Measurements from ENCODE around the gene MACROD2. TPM values are rescaled to one million over a fixed set of nuclear protein-coding genes. Genes with fewer than 3 reads are reported as not detected.

The MACROD2 gene
- total RNA-seq, 1 experiment from 2014 or later, result 1.6 TPM

GRCh38 chr20:14916360-14916920 is 921.1 kb downstream of the MACROD2 start:
- no peak overlapping the region for H3K27ac Mint-ChIP-seq

More at GRCh38 chr20:14916360-14916920, 921.1 kb downstream of the MACROD2 start:
- H3T11ph ChIP-seq (ENCODE audit: low read length), result no peak overlapping the region
- no peak overlapping the region for H3K9ac ChIP-seq (ENCODE audit: extremely low read depth, insufficient read length, low read length)
- no peak overlapping the region for H2BK120ac ChIP-seq (ENCODE audit: low read depth, low read length, poor library complexity, severe bottlenecking)
- H3K14ac ChIP-seq (ENCODE audit: insufficient read depth, low read length), result no peak overlapping the region
- H3K18ac ChIP-seq (ENCODE audit: insufficient read length, low read depth, low read length), result no peak overlapping the region
- no peak overlapping the region for H2BK15ac ChIP-seq (ENCODE audit: low read depth, low read length)
- H2BK5ac ChIP-seq (ENCODE audit: insufficient read length, low read length), result no peak overlapping the region
- no peak overlapping the region for H2BK12ac ChIP-seq (ENCODE audit: insufficient read length, low read depth, low read length)
- H3K79me2 ChIP-seq (ENCODE audit: insufficient read depth, low read length), result no peaks in the 10 kb centered on the region
- no peak for DNase-seq
- Mint-ChIP-seq H3K9me3 (no peaks in the 10 kb centered on the region), H3K36me3 (ENCODE audit: insufficient read depth in 1 of 3, low read depth in 3 of 3) (no peaks in the 10 kb centered on the region; a peak in 1 of 7 replicates), H3K4me1 (peaks cover 35 to 43% of the 10 kb centered on the region in 2 experiments), H3K27me3 (ENCODE audit: low read depth) (no peaks in the 10 kb centered on the region), H3K4me3 (no peak overlapping the region)
- H3K4me2 ChIP-seq (ENCODE audit: insufficient read depth, insufficient read length, low read length), result no peak overlapping the region
- no peaks in the 10 kb centered on the region for H3K4me1 ChIP-seq (ENCODE audit: insufficient read depth, low read length)
- H4K8ac ChIP-seq (replicated peaks; ENCODE audit: insufficient read length, low read depth, low read length), result no peak overlapping the region
- no peak for TF ChIP-seq CTCF (conservative IDR thresholded peaks at IDR 0.05)
- no CpG with 5 or more reads among the region's 4 CpGs for WGBS (ENCODE audit: extremely low coverage, insufficient read length, low lambda C conversion rate)
- H3K4ac ChIP-seq (ENCODE audit: low read depth, low read length), result no peak overlapping the region
- no peaks in the 10 kb centered on the region for H3K9me3 ChIP-seq (ENCODE audit: control insufficient read depth, low read depth, low read length)
- H3K27me3 ChIP-seq (ENCODE audit: insufficient read depth, low read length), result no peaks in the 10 kb centered on the region
- no peak overlapping the region for H4K5ac ChIP-seq (ENCODE audit: insufficient read length, low read depth, low read length)
- H4K91ac ChIP-seq (ENCODE audit: insufficient read length, low read depth, low read length), result no peak overlapping the region
- H3K23me2 ChIP-seq (ENCODE audit: insufficient read length, low read depth, low read length, poor library complexity, severe bottlenecking), result peaks cover 3% of the 10 kb centered on the region
- no peak overlapping the region for H3K56ac ChIP-seq (ENCODE audit: insufficient read length, low read depth, low read length)
- H2BK20ac ChIP-seq (ENCODE audit: low read depth, low read length, poor library complexity, severe bottlenecking), result no peak overlapping the region
- H3K79me1 ChIP-seq (ENCODE audit: insufficient read depth, low read depth, low read length, poor library complexity, severe bottlenecking), result no peaks in the 10 kb centered on the region
- no peaks in the 10 kb centered on the region for H4K20me1 ChIP-seq (ENCODE audit: control insufficient read depth, insufficient read depth, insufficient read length)
- H2AK5ac ChIP-seq (ENCODE audit: insufficient read length, low read length), result no peak overlapping the region
- no peak overlapping the region for H2AFZ ChIP-seq (ENCODE audit: low read length)
- H3K23ac ChIP-seq (ENCODE audit: insufficient read length, low read depth, low read length), result no peak overlapping the region
- no peak overlapping the region for H3K27ac ChIP-seq (ENCODE audit: insufficient read length, low read depth, low read length)

Data from H9 (cell line).